ENCODE results near the gene SRP54.

SRP54 gene

DNA sequence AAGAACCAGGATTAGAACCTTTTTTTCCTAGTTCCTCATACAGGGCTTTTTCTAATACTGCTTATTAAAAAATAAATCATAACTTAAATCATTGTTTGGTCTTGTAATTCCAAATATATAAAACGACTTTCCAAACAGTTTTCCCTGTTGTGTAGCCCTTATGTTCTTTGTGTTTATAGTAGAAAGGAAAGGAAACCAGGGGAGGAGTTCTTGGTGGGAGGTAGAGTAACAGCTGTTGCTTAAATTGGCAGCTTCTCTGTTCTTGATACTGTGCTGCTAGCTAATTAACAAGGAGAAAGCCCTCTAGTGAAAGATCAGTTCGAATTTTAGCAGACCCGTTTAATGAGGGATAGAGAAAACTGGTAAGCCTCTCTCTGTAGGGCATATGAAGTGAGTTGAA is 15.0 kb downstream of the SRP54 start:
- Histone ChIP-seq H3K9me3 (ENCODE audit: low read length) (no peaks in the 10 kb centered on the region), H3K27me3 (ENCODE audit: insufficient read depth, low read length) (no peaks in the 10 kb centered on the region), H3K27ac (ENCODE audit: low read depth, low read length, poor library complexity, severe bottlenecking) (no peak overlapping the region), H3K36me3 (ENCODE audit: insufficient read depth, low read length) (peaks cover 26% of the 10 kb centered on the region), H4K20me1 (ENCODE audit: insufficient read depth, low read length) (no peaks in the 10 kb centered on the region), H2AFZ (ENCODE audit: low read length) (no peak overlapping the region), H3K9me2 (ENCODE audit: low read depth, low read length) (no peaks in the 10 kb centered on the region), H3K4me2 (ENCODE audit: low read length) (no peak overlapping the region), H3K79me2 (ENCODE audit: insufficient read depth, low read length) (peaks cover 21% of the 10 kb centered on the region), H3K9ac (ENCODE audit: low read length) (no peak overlapping the region), H3K4me1 (ENCODE audit: insufficient read depth, low read length, severe bottlenecking) (no peaks in the 10 kb centered on the region), H3F3A (ENCODE audit: insufficient read depth, low read length) (no peaks in the 10 kb centered on the region), H3K4me3 (ENCODE audit: low read depth, low read length, poor library complexity, severe bottlenecking) (no peak overlapping the region)
- TF ChIP-seq EZH2 (IDR thresholded peaks at IDR 0.05; ENCODE audit: borderline replicate concordance, low read length): no peak
- TF ChIP-seq, protein P1, sequence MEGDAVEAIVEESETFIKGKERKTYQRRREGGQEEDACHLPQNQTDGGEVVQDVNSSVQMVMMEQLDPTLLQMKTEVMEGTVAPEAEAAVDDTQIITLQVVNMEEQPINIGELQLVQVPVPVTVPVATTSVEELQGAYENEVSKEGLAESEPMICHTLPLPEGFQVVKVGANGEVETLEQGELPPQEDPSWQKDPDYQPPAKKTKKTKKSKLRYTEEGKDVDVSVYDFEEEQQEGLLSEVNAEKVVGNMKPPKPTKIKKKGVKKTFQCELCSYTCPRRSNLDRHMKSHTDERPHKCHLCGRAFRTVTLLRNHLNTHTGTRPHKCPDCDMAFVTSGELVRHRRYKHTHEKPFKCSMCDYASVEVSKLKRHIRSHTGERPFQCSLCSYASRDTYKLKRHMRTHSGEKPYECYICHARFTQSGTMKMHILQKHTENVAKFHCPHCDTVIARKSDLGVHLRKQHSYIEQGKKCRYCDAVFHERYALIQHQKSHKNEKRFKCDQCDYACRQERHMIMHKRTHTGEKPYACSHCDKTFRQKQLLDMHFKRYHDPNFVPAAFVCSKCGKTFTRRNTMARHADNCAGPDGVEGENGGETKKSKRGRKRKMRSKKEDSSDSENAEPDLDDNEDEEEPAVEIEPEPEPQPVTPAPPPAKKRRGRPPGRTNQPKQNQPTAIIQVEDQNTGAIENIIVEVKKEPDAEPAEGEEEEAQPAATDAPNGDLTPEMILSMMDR (IDR thresholded peaks at IDR 0.05; ENCODE audit: low read length): no peak

DNA sequence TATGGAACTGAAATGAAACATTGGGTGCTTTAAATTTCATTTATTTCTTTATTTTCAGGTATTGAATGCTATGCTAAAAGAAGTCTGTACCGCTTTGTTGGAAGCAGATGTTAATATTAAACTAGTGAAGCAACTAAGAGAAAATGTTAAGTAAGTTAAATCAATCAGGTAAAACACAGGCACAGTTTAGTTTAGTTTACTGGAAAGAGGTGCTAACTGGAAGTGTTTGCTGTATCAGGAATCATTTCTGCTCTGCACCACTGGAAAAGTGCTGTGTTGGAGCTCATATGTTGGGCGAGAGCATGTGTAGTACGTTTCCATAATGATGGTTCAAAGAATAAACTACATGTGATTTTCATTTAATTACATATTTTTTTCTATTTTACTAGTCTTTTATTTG is 16.7 kb downstream of the SRP54 start:
- H3K36me3 ChIP-seq (ENCODE audit: insufficient read depth, low read length): peaks cover 34% of the 10 kb centered on the region
- no peaks in the 10 kb centered on the region for H3K27me3 ChIP-seq (ENCODE audit: insufficient read depth, low read length)
- H3K9me3 ChIP-seq (ENCODE audit: low read length): no peaks in the 10 kb centered on the region
- H4K20me1 ChIP-seq (ENCODE audit: insufficient read depth, low read length): no peaks in the 10 kb centered on the region
- H3K9me2 ChIP-seq (ENCODE audit: low read depth, low read length): no peaks in the 10 kb centered on the region
- no peaks in the 10 kb centered on the region for H3K4me1 ChIP-seq (ENCODE audit: insufficient read depth, low read length, severe bottlenecking)
- H3K4me3 ChIP-seq (ENCODE audit: low read depth, low read length, poor library complexity, severe bottlenecking): no peak overlapping the region
- no peak overlapping the region for H2AFZ ChIP-seq (ENCODE audit: low read length)
- H3K4me2 ChIP-seq (ENCODE audit: low read length): no peak overlapping the region
- H3K79me2 ChIP-seq (ENCODE audit: insufficient read depth, low read length): peaks cover 13% of the 10 kb centered on the region; the same call in 1 of the 2 replicates
- TF ChIP-seq, protein P1 (IDR thresholded peaks at IDR 0.05; ENCODE audit: low read length): no peak
- TF ChIP-seq EZH2 (IDR thresholded peaks at IDR 0.05; ENCODE audit: borderline replicate concordance, low read length): no peak
- H3F3A ChIP-seq (ENCODE audit: insufficient read depth, low read length): no peaks in the 10 kb centered on the region
- no peak overlapping the region for H3K9ac ChIP-seq (ENCODE audit: low read length)
- H3K27ac ChIP-seq (ENCODE audit: low read depth, low read length, poor library complexity, severe bottlenecking): no peak overlapping the region

DNA sequence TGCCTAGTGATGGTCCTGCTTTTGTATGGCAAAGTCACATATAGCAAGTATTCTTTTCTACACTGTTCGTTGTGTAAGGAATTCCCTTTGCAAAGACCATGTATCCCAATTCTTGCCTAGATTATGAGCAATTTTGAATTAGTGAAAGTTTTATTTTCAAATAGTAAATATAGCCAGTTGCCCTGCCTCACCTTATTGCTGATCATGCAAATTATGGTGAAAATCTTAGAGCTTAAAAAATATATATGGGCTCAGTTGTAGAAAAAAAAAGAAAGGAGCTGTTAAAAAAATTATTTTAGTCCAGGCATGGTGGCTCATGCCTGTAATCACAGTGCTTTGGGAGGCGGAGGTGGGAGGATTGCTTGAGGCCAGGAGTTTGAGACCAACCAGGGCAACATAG is 18.8 kb downstream of the SRP54 start:
- Histone ChIP-seq H3K27me3 (ENCODE audit: insufficient read depth, low read length) (no peaks in the 10 kb centered on the region), H3K4me3 (ENCODE audit: low read depth, low read length, poor library complexity, severe bottlenecking) (no peak overlapping the region), H3K36me3 (ENCODE audit: insufficient read depth, low read length) (peaks cover 38% of the 10 kb centered on the region), H3K4me2 (ENCODE audit: low read length) (no peak overlapping the region), H3K9me3 (ENCODE audit: low read length) (no peaks in the 10 kb centered on the region), H3K4me1 (ENCODE audit: insufficient read depth, low read length, severe bottlenecking) (no peaks in the 10 kb centered on the region), H4K20me1 (ENCODE audit: insufficient read depth, low read length) (no peaks in the 10 kb centered on the region), H3K9ac (ENCODE audit: low read length) (no peak overlapping the region), H3K9me2 (ENCODE audit: low read depth, low read length) (no peaks in the 10 kb centered on the region), H3K27ac (ENCODE audit: low read depth, low read length, poor library complexity, severe bottlenecking) (no peak overlapping the region), H3K79me2 (ENCODE audit: insufficient read depth, low read length) (no peaks in the 10 kb centered on the region), H2AFZ (ENCODE audit: low read length) (no peak overlapping the region), H3F3A (ENCODE audit: insufficient read depth, low read length) (no peaks in the 10 kb centered on the region)
- TF ChIP-seq, protein P1 (IDR thresholded peaks at IDR 0.05; ENCODE audit: low read length): no peak
- TF ChIP-seq EZH2 (IDR thresholded peaks at IDR 0.05; ENCODE audit: borderline replicate concordance, low read length): no peak
